ENCODE results near the gene ARHGEF11.

- TF ChIP-seq REST (IDR thresholded peaks at IDR 0.05; ENCODE audit: insufficient read depth in 1 of 2, low read depth in 2 of 2, low read length in 1 of 2), result no peak
- TF ChIP-seq CTCF (IDR thresholded peaks at IDR 0.05), result no peak
- no peak for TF ChIP-seq SIN3A (IDR thresholded peaks at IDR 0.05; ENCODE audit: borderline replicate concordance, insufficient read depth, low read depth, low read length)
- no peak for TF ChIP-seq POLR2AphosphoS5 (IDR thresholded peaks at IDR 0.05; ENCODE audit: low read depth, low read length)
Measured at GRCh38 chr1:157050836-157051235, 5.3 kb upstream of the ARHGEF11 start.
